ENCODE measurements around the gene TRPV6.

Gene TRPV6

DNA sequence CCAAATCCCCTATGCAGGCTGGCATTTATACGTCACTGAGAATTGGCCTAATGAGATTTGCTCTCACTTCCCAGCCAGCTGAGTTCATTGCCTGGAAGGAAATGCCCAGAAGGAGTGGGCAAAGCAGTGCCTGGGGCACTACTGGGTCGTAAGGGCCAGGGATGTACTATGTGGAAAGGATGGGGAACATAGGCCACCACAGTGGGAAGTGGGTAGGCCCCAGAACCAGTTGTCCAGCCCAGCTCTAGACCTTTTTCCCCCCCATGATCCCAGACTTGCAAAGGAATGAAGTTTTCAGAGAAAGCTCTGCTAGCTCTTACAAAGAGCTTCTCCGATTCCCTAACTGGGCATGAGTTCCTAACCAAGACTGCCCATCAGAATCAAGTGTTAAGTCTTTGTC is 34.1 kb upstream of the TRPV6 start:
- no peaks in the 10 kb centered on the region for H3K36me3 ChIP-seq (ENCODE audit: control insufficient read depth, insufficient read depth, low read length)
- peaks cover 1% of the 10 kb centered on the region; the same call in 1 of the 2 replicates for H3K27me3 ChIP-seq (replicated peaks; ENCODE audit: control insufficient read depth, insufficient read depth, low read length)
- H3K4me3 ChIP-seq (replicated peaks; ENCODE audit: low read depth, low read length): no peak overlapping the region
- no peak for DNase-seq (ENCODE audit: extremely low read depth, insufficient read length)
- TF ChIP-seq, protein P1, sequence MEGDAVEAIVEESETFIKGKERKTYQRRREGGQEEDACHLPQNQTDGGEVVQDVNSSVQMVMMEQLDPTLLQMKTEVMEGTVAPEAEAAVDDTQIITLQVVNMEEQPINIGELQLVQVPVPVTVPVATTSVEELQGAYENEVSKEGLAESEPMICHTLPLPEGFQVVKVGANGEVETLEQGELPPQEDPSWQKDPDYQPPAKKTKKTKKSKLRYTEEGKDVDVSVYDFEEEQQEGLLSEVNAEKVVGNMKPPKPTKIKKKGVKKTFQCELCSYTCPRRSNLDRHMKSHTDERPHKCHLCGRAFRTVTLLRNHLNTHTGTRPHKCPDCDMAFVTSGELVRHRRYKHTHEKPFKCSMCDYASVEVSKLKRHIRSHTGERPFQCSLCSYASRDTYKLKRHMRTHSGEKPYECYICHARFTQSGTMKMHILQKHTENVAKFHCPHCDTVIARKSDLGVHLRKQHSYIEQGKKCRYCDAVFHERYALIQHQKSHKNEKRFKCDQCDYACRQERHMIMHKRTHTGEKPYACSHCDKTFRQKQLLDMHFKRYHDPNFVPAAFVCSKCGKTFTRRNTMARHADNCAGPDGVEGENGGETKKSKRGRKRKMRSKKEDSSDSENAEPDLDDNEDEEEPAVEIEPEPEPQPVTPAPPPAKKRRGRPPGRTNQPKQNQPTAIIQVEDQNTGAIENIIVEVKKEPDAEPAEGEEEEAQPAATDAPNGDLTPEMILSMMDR (IDR thresholded peaks at IDR 0.05; ENCODE audit: insufficient read depth, low read length, poor library complexity, severe bottlenecking): no peak

DNA sequence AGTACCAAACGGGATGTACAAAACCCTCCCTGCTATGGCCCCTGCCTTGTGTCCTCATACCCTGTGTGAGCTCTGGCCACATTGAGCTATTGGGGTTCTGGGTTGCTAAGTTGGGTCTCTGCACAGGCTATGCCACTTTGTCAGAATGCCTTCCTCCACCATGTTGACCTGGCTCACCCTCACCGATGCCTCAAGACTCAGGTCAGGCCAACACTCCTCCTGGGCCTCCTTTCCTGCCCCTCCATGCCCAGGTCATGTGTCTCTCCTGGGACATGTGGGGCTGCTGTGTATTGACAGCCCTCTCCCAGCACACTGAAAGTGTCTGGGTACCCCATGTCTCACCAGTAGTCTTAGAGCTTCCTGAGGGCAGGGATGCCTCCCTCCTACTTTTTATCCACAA is 33.4 kb upstream of the TRPV6 start:
- Histone ChIP-seq H3K27me3 (replicated peaks; ENCODE audit: control insufficient read depth, insufficient read depth, low read length) (peaks cover 1% of the 10 kb centered on the region; the same call in 1 of the 2 replicates), H3K36me3 (ENCODE audit: control insufficient read depth, insufficient read depth, low read length) (no peaks in the 10 kb centered on the region), H3K4me3 (replicated peaks; ENCODE audit: low read depth, low read length) (no peak overlapping the region)
- TF ChIP-seq, protein P1 (IDR thresholded peaks at IDR 0.05; ENCODE audit: insufficient read depth, low read length, poor library complexity, severe bottlenecking): no peak
- no peak for DNase-seq (ENCODE audit: extremely low read depth, insufficient read length)

DNA sequence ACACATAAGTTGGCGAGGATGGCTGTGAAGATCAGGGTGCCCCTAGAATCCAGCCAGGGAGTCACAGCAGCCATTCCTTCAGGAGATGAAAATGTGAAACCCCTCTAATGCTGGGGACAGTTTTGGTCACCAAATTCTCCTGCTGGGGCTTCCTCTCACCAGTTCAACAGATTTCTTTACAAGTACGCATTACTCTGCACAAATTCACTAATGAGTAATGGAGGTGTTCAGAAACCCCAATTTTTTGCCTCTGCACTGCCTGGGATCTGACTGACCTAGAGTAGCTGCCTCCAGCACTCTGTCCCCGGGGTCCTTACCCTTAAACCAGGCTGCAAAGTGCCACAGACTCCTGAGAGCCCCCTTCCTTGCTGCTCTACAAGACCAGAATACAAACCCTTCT is 31.9 kb upstream of the TRPV6 start:
- Histone ChIP-seq H3K4me3 (replicated peaks; ENCODE audit: low read depth, low read length) (no peak overlapping the region), H3K27me3 (replicated peaks; ENCODE audit: control insufficient read depth, insufficient read depth, low read length) (peaks cover 1% of the 10 kb centered on the region; the same call in 1 of the 2 replicates)
- TF ChIP-seq, protein P1 (IDR thresholded peaks at IDR 0.05; ENCODE audit: insufficient read depth, low read length, poor library complexity, severe bottlenecking): no peak

DNA sequence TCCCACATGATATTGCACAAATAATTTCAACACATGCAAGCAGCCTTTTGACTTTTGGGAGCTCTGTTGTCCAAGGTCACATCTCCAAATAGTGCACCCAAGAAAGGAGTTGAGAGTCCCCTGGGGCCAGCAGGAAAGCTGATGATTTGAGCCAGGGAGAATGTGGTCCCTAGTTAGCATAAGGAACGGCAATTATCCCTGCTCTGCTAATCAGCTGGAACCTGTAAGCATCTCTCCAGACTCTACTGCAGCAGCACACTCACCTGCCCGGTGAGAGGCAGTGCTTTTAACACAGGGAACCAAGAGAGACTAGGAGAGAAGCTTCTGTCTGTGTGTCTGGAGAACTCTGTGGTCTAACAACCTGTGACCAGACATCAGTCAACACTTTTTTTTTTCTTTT is 31.0 kb upstream of the TRPV6 start:
- Histone ChIP-seq H3K4me3 (replicated peaks; ENCODE audit: low read depth, low read length) (no peak overlapping the region), H3K27me3 (replicated peaks; ENCODE audit: control insufficient read depth, insufficient read depth, low read length) (peaks cover 1% of the 10 kb centered on the region; the same call in 1 of the 2 replicates), H3K36me3 (ENCODE audit: control insufficient read depth, insufficient read depth, low read length) (no peaks in the 10 kb centered on the region)
- TF ChIP-seq, protein P1 (IDR thresholded peaks at IDR 0.05; ENCODE audit: insufficient read depth, low read length, poor library complexity, severe bottlenecking): no peak
- DNase-seq (ENCODE audit: extremely low read depth, insufficient read length): no peak

More for the DNA sequence above, 31.9 kb upstream of the TRPV6 start:
- no peaks in the 10 kb centered on the region for H3K36me3 ChIP-seq (ENCODE audit: control insufficient read depth, insufficient read depth, low read length)
- DNase-seq (ENCODE audit: extremely low read depth, insufficient read length): no peak

DNA sequence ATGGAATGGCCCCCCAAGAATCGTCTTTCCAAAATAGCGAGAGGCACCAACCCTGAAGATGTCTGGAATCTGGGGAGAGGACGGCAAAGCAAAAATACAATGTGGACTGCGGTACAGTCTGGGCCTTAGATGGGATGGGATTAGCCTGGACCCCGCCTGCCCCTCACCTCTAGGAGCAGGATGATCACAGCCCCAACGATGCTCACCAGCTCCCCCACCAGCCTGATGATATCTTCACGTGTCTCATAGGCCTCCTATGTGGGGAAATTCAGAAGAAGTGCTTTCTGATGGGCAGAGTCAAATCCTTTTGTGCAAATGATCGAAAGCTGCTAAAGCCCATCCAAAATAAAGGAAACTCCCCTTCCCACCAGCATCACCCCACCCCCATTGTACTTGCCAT is 29.8 kb upstream of the TRPV6 start:
- Histone ChIP-seq H3K36me3 (ENCODE audit: control insufficient read depth, insufficient read depth, low read length) (no peaks in the 10 kb centered on the region), H3K27me3 (replicated peaks; ENCODE audit: control insufficient read depth, insufficient read depth, low read length) (peaks cover 1% of the 10 kb centered on the region; the same call in 1 of the 2 replicates), H3K4me3 (replicated peaks; ENCODE audit: low read depth, low read length) (no peak overlapping the region)
- TF ChIP-seq, protein P1 (IDR thresholded peaks at IDR 0.05; ENCODE audit: insufficient read depth, low read length, poor library complexity, severe bottlenecking): no peak
- DNase-seq (ENCODE audit: extremely low read depth, insufficient read length): no peak

DNA sequence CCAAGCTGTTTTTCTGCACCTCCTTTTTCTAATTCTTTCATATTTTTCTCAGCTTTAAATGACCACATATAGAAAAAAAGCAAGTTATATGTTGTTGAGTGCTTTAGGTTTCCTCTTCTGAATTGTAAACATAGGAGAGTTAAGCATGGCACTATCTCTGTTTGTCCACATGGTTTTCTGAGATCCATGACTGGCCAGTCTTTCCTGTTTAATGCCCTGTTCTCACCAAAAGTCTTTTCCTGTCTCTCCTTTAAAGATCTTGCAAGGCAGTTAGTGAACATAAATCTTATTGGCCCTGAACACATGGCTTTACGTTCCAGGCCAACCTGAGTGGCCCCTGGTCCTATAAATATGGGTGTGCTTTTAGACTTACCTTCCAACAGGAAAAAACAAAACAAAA is 28.6 kb upstream of the TRPV6 start:
- H3K27me3 ChIP-seq (replicated peaks; ENCODE audit: control insufficient read depth, insufficient read depth, low read length): peaks cover 1% of the 10 kb centered on the region; the same call in 1 of the 2 replicates
- DNase-seq (ENCODE audit: extremely low read depth, insufficient read length): no peak
- TF ChIP-seq, protein P1 (IDR thresholded peaks at IDR 0.05; ENCODE audit: insufficient read depth, low read length, poor library complexity, severe bottlenecking): no peak
- H3K4me3 ChIP-seq (replicated peaks; ENCODE audit: low read depth, low read length): no peak overlapping the region
- H3K36me3 ChIP-seq (ENCODE audit: control insufficient read depth, insufficient read depth, low read length): no peaks in the 10 kb centered on the region

Data from GM06990 (cell line).